PC-3 (cell line): ENCODE measurements around the gene TMEM187.

ENCODE experiments used
- EZH2 ChIP-seq: fragments of 300-600 bp; sonication (generic); IDR thresholded peaks from one replicate; pipeline ENCODE4 v1.6.1; 2017; ENCODE audit warnings: antibody characterized with exemption, mild to moderate bottlenecking, low read length; ENCODE audit not compliant: unreplicated experiment
- EZH2phosphoT487 ChIP-seq: fragments of 300-600 bp; sonication (generic); IDR thresholded peaks from 2 replicates; pipeline ENCODE4 v1.6.1; 2018; ENCODE audit warnings: mild to moderate bottlenecking, antibody characterized with exemption, low read length, borderline replicate concordance
- TF ChIP-seq, protein P1 (sequence below): fragments of 300-600 bp; sonication (generic); conservative IDR thresholded peaks from 2 replicates; pipeline ENCODE4 v1.5.1; 2017; ENCODE audit warnings: antibody characterized with exemption, low read depth, mild to moderate bottlenecking, low read length

DNA sequence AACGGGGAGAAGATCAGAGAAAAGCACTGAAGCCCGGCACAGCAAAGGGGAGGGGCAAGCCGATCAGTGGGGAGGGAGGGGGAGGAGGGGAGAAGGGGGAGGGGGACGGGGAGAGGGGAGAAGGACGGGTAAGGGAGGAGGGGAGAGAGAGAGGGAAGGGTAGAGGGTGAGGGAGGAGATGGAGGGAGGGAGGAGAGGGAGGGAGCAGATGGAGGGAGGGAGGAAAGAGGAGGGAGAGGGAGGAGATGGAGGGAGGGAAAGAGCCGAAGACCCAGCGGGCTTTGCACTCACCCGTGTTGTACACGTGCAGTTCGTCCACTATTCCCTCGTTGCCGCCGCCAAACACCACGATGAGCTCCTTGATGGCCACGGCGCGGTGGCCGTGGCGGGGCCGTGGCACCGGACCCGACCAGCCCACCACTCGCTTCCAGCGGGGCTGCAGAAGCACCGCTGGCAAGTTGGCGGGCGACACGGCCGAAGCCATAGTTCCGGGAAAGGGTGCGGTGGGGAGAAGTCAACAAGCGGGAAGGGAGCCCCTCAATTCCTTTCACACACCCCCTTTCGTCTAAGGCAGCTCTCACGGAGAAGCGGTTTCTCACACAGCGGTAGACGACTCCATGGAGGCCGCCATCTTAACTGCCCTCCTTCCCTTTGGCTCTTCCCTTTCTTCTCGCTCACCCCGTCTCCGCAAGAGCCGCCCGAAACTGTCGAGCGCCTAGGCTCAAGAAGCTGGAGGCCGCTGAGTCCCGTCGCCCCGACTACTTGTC lies 2.0 kb upstream of the TMEM187 start:
- TF ChIP-seq EZH2 (no peak), EZH2phosphoT487 (no peak)
- TF ChIP-seq, protein P1, sequence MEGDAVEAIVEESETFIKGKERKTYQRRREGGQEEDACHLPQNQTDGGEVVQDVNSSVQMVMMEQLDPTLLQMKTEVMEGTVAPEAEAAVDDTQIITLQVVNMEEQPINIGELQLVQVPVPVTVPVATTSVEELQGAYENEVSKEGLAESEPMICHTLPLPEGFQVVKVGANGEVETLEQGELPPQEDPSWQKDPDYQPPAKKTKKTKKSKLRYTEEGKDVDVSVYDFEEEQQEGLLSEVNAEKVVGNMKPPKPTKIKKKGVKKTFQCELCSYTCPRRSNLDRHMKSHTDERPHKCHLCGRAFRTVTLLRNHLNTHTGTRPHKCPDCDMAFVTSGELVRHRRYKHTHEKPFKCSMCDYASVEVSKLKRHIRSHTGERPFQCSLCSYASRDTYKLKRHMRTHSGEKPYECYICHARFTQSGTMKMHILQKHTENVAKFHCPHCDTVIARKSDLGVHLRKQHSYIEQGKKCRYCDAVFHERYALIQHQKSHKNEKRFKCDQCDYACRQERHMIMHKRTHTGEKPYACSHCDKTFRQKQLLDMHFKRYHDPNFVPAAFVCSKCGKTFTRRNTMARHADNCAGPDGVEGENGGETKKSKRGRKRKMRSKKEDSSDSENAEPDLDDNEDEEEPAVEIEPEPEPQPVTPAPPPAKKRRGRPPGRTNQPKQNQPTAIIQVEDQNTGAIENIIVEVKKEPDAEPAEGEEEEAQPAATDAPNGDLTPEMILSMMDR, result no peak
